COR-L47 (cell line): Measurements from ENCODE around the gene CRLF3.
"Not testable (repeated sequence)": the region's sequence is repeated elsewhere in the genome, so short reads cannot be mapped to it uniquely, and the experiment has no call there.

Experiments
- DNase-seq: peaks from one replicate; lab custom pipeline; 2025; lab: John Stamatoyannopoulos, UW

Gene CRLF3

DNA sequence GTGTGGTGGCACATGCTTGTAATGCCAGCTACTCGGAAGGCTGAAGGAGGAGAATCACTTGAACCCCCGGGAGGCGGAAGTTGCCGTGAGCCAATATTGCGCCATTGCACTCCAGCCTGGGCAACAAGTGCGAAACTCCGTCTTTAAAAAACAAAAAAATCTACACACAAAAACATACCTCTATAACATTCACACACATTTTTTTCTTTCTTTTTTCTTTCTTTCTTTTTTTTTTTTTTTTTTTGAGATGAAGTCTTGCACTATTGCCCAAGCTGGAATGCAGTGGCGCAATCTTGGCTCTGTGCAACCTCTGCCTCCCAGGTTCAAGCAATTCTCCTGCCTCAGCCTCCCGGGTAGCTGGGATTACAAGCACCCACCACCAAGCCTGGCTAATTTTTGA is 9.6 kb downstream of the CRLF3 start:
- not testable (repeated sequence) for DNase-seq

DNA sequence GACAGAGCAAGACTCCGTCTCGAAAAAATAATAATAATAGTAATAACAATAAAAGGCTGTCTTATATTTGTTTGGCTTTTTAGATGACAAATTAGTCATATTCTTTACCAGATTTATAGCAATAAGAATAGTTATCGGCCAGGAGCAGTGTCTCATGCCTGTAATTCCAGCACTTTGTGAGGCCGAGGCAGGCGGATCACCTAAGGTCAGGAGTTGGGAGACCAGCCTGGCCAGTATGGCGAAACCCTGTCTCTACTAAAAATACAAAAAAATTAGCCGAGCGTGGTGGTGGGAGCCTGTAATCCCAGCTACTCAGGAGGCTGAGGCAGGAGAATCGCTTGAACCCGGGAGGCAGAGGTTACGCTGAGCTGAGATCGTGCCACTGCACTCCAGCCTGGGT is 10.3 kb downstream of the CRLF3 start:
- DNase-seq: not testable (repeated sequence)

- DNase-seq: no peak
These were observed 12.0 kb downstream of the CRLF3 start for GRCh38 chr17:30812218-30813177.

DNA sequence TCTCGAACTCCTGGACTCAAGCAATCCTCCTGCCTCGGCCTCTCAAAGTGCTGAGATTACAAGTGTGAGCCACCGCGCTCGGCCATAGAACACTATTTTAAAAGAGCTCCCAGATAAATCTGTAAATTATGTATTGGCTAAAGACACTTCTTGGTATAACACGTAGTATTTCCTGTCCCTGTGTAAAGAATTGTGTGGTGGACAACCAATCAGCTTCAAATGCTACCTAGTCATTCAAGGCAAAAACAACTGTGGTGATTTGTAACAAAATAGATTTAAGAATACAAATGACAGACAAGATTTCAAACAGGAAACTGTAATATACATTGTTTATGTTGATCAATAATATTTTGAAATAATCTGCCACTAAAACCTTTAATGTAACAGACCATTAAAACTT is 14.6 kb downstream of the CRLF3 start:
- DNase-seq: no peak

DNA sequence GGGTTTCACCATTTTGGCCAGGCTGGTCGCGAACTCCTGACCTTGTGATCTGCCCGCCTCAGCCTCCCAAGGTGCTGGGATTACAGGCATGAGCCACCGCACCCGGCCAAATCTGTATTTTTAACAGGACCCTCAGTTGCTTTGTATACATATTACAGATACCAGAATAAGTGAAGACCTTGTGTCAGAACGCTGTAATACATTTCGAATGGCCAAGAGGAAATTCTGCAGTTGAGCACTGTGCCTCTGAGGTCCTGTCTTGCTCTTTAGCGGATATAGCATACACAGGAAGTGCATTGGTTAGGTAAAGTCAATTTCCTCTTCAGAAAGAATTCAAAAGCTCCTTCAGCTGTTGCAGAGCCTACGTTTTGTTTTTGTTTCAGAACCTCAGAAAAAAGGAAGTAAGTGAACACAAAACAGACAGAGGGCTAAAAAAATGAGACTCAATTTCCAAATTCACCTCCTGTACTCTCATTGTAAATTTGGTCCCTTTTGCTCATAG is 15.7 kb downstream of the CRLF3 start:
- no peak for DNase-seq

- no peak for DNase-seq
These were observed 16.6 kb downstream of the CRLF3 start for GRCh38 chr17:30807896-30808295.

GRCh38 chr17:30805944-30806456 is 18.5 kb downstream of the CRLF3 start:
- no peak for DNase-seq

- no peak for DNase-seq
These were observed 22.8 kb downstream of the CRLF3 start for GRCh38 chr17:30801671-30802070.

DNA sequence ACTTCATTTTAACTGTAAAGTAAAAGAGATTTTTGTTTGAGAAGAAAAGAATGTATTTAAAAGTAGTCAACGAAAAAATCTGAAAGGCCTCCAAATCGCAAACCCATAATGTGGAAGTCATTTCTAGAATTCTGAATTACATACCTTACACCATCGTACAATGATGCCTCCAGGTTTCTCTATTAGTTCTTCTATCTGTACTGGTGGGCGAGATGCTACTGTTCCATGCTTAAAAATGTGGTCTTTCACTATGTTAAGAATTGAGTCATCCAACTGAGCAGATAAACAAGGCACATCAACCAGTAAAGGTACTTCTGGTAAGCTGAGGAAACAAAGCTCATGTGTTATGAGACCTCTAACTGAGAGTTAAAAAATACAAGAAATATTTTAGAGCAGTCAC is 28.5 kb downstream of the CRLF3 start:
- no peak for DNase-seq

GRCh38 chr17:30794372-30794771 is 30.1 kb downstream of the CRLF3 start:
- no peak for DNase-seq

DNA sequence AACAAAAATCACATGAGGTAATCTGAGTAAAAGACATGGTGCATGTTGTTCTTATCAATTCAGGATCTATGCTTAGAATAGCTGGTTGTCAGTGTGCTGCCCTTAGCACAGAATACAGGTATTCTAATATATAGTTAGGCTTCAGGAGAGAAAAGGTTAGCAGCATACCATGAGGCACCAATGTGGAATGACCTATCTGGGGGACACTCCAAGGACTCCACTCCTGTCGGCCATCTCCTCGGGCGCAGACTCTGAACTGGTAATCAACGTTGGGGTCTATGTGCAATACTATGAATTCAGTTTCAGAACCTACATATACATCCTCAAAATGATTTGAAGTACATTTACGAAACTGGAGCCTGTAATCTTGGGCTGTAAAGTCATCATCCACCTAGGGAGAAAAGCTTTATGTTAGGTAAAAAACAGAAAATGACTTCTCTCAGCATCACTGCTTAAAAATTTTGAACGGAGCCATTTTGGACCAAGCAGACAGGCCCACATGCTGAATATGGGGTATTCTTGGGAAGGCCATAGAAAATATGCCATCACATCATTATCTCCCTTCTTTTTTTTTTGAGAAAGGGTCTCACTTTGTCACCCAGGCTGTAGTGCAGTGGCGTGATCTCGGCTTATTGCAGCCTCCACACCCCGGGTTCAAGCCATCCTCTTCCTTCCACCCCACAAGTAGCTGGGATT is 31.1 kb downstream of the CRLF3 start:
- DNase-seq: no peak

- DNase-seq: no peak
These were observed 34.2 kb downstream of the CRLF3 start for GRCh38 chr17:30790279-30790678.

- no peak for DNase-seq
These were observed 35.6 kb downstream of the CRLF3 start for GRCh38 chr17:30788918-30789317.

DNA sequence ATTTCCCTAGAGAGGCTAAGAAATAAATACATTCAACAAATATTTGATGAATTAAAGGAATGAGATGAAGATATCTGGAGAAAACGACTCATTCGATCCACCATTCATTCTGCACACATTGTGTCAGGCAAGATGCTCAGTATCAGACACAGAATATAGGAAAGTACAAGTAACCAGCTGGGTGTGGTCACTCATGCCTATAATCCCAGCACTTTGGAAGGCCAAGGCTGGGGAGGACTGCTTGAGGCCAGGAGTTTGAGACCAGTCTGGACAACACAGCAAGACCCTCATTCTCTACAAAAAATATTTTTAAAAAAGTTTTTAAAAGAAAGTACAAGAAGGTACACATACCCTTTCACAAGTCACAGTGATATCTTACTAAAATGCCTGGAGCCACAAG is 42.3 kb downstream of the CRLF3 start:
- DNase-seq: no peak

DNA sequence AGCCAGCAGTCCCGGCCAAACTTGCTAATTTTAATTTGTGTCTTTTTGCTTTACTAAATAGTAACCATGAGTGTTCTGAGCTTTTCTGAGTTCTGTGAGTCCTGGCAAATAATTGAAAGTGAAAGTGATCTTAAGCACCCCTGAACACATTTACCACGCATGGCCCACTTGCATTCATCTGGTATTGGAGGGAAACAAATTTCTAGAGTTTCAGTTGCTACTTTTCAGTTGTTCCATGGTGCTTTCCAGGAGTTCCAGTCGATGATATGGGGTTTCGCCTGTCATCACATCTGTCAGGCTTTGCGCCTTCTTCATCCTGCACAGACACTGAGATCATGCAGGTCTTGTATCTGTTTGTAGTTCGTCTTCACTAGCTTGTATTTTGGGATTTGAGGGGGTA is 44.1 kb downstream of the CRLF3 start:
- no peak for DNase-seq

DNA sequence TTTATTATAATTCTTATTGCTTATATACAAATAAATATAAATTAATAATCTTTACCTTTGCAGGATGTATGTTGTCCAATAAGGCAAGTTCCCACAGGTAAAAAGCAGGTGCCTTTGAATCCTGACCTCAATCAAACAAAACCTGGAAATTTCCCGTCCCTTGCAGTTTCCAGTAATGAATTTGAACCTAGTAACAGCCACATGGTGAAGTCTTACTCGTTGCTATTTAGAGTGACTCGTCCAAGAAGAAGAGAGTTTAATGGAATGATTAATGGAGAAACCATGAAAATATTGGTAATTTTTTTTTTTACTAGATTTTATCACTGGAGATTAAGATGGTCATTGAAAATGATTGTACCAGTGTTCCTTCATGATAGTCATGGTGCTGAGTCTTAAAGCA is 55.7 kb downstream of the CRLF3 start:
- DNase-seq: not testable (repeated sequence)

- not testable (repeated sequence) for DNase-seq
These were observed 56.7 kb downstream of the CRLF3 start for GRCh38 chr17:30767641-30768404.

DNA sequence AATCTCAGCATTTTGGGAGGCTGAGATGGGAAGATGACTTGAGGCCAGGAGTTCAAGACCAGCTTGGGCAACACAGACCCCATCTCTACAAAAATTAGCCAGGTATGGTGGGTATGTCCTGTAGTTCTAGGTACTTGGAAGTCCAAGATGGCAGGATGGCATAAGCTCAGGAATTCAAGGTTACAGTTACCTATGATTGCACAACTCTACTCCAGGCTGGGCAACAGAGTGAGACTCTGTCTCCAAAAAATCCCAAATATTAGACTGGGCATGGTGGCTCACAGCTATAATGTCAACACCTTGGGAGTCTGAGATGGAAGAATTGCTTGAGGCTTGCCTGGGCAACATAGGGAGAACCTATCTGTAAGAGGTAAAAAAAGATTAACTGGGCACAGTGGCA is 63.4 kb downstream of the CRLF3 start:
- no peak for DNase-seq

GRCh38 chr17:30753291-30753690 is 71.2 kb downstream of the CRLF3 start:
- DNase-seq: not testable (repeated sequence)

DNA sequence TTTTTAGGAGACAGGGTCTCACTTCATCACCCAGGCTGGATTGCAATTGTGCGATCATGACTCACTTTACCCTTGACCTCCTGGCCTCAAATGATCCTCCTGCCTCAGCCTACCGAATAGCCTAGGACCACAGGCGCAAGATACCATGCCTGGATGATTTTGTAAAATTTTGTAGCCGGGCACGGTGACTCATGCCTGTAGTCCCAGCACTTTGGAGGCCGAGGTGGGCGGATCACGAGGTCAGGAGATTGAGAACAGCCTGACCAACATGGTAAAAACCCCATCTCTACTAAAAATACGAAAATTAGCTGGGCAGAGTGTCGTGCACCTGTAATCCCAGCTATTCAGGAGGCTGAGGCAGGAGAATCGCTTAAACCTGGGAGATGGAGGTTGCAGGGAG is 73.5 kb downstream of the CRLF3 start:
- DNase-seq: not testable (repeated sequence)

DNA sequence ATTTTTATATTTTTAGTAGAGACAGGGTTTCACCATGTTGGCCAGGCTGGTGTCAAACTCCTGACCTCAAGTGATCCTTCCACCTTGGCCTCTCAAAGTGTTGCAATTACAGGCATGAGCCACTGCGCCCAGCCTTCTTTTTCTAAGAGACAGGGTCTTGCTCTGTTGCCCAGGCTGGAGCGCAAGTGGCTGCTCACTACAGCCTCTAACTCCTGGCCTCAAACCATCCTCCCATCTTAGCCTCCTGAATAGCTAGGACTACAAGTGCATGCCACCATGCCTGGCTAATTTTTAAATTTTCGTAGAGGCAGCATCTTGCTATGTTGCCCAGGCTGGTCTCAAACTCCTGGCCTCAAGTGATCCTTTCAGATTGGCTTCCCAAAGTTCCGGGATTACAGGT is 76.9 kb downstream of the CRLF3 start:
- DNase-seq: not testable (repeated sequence)

DNA sequence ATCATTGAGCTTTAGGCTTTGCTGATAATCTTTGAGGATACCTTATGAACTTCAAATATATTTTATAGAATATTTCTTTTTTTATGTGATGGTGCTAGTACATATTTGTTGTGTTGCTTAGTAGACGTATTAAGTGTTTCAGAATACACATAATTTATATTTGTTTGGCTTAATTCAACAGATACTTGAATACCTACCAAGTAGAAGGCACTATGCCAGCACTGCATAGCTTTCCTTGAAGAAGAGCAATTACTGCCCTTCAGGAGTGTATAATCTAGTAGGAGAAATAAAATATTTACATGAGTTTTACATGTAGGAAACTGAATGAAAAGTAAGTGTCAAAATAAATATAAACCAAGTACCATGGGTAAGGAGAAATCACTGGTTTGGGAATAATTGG is 81.8 kb downstream of the CRLF3 start:
- DNase-seq: not testable (repeated sequence)
